GM12874 (cell line): Measurements from ENCODE around the gene IL12A.

ENCODE experiments used
- CTCF ChIP-seq: IDR thresholded peaks from 2 replicates; pipeline ENCODE4 v1.5.1; 2011; ENCODE audit warnings: low read depth, mild to moderate bottlenecking, control low read depth, low read length, moderate library complexity; ENCODE audit not compliant: insufficient read depth

Gene IL12A

GRCh38 chr3:159994182-159994581, 5.5 kb downstream of the IL12A start:
- TF ChIP-seq CTCF: no peak

GRCh38 chr3:159995091-159995490, 6.5 kb downstream of the IL12A start:
- no peak for TF ChIP-seq CTCF

GRCh38 chr3:159996018-159996417, 7.4 kb downstream of the IL12A start:
- TF ChIP-seq CTCF: no peak

- no peak for TF ChIP-seq CTCF
Measured at GRCh38 chr3:159996959-159997358, 8.3 kb downstream of the IL12A start.

- no peak for TF ChIP-seq CTCF
Measured at GRCh38 chr3:160001148-160001760, 12.6 kb downstream of the IL12A start.

GRCh38 chr3:160001850-160002623, 13.4 kb downstream of the IL12A start:
- no peak for TF ChIP-seq CTCF

- TF ChIP-seq CTCF: peak; percentile 71
Measured at GRCh38 chr3:160003520-160004128, 15.0 kb downstream of the IL12A start.
